Glutamatergic neuron (in vitro differentiated cells): Measurements from ENCODE around the gene HOXA10. TPM values are rescaled to one million over a fixed set of nuclear protein-coding genes. Genes with fewer than 3 reads are reported as not detected.
A peak's percentile ranks its signal among the peaks of the same experiment; 100 is the strongest.

Experiments used
- DNase-seq: peaks from one replicate; pipeline ENCODE4 v3.0.0; 2022
- H3K27ac Mint-ChIP-seq: one replicate; pipeline ENCODE4 v1.8.0; 2020; ENCODE audit warnings: mild to moderate bottlenecking, mixed read lengths, inconsistent platforms; ENCODE audit not compliant: unreplicated experiment
- H3K27me3 Mint-ChIP-seq: one replicate; pipeline ENCODE4 v1.8.0; 2020; ENCODE audit warnings: mild to moderate bottlenecking, moderate library complexity, mixed read lengths, inconsistent platforms; ENCODE audit not compliant: unreplicated experiment
- H3K36me3 Mint-ChIP-seq: one replicate; pipeline ENCODE4 v1.8.0; 2020; ENCODE audit warnings: mild to moderate bottlenecking, mixed read lengths, inconsistent platforms; ENCODE audit not compliant: unreplicated experiment
- H3K4me1 Mint-ChIP-seq: one replicate; pipeline ENCODE4 v1.8.0; 2020; ENCODE audit warnings: mild to moderate bottlenecking, low read depth, mixed read lengths, inconsistent platforms; ENCODE audit not compliant: unreplicated experiment
- H3K4me3 Mint-ChIP-seq: one replicate; pipeline ENCODE4 v1.8.0; 2020; ENCODE audit warnings: mild to moderate bottlenecking, mixed read lengths, inconsistent platforms; ENCODE audit not compliant: unreplicated experiment
- H3K9me3 Mint-ChIP-seq: one replicate; pipeline ENCODE4 v1.8.0; 2020; ENCODE audit warnings: mild to moderate bottlenecking, moderate library complexity, mixed read lengths, inconsistent platforms; ENCODE audit not compliant: unreplicated experiment
- total RNA-seq: library from RNA; stranded (reverse); fragmentation: NEBNext Ultra II Directional; extraction: Animal tissue kit (Norgen Biotek cat#: 25700); gene quantifications from one replicate; pipeline ENCODE4 v1.2.1, GENCODE V29; 2021; ENCODE audit not compliant: unreplicated experiment
- TF ChIP-seq, protein P1 (sequence below): fragments of 200-600 bp; sonication (generic); IDR thresholded peaks from one replicate; pipeline ENCODE4 v1.5.0; 2021; ENCODE audit not compliant: partially characterized antibody, unreplicated experiment

Gene HOXA10
- total RNA-seq, 1 donor from 2014 or later = not detected

GRCh38 chr7:27168265-27168947 lies 5.7 kb downstream of the HOXA10 start:
- Mint-ChIP-seq H3K4me1 (peaks cover 2% of the 10 kb centered on the region), H3K36me3 (peaks cover 4% of the 10 kb centered on the region), H3K4me3 (peak overlapping the region; percentile 5), H3K27ac (no peak overlapping the region), H3K27me3 (peaks cover 49% of the 10 kb centered on the region), H3K9me3 (peaks cover 20% of the 10 kb centered on the region)
- DNase-seq = peak; percentile 48
- TF ChIP-seq, protein P1, sequence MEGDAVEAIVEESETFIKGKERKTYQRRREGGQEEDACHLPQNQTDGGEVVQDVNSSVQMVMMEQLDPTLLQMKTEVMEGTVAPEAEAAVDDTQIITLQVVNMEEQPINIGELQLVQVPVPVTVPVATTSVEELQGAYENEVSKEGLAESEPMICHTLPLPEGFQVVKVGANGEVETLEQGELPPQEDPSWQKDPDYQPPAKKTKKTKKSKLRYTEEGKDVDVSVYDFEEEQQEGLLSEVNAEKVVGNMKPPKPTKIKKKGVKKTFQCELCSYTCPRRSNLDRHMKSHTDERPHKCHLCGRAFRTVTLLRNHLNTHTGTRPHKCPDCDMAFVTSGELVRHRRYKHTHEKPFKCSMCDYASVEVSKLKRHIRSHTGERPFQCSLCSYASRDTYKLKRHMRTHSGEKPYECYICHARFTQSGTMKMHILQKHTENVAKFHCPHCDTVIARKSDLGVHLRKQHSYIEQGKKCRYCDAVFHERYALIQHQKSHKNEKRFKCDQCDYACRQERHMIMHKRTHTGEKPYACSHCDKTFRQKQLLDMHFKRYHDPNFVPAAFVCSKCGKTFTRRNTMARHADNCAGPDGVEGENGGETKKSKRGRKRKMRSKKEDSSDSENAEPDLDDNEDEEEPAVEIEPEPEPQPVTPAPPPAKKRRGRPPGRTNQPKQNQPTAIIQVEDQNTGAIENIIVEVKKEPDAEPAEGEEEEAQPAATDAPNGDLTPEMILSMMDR = no peak

DNA sequence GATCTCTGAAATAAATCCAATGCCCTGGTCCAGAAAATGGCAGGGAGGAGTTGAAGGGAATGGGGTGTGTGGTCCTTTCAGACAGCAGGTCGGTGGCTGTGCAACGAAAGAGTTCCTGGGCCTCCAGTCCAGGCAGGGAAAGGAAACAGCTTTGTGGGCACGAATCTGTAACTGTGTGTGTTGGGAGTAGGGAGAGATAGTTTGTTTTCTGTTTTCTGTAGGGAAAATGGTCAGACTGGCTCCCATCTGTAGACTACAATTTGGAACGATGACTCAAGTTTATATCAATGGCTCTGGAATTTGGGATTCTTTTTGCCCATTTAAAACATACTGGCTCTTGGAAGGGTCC lies 6.2 kb downstream of the HOXA10 start:
- peak; percentile 8 for DNase-seq
- H3K36me3 Mint-ChIP-seq = peaks cover 4% of the 10 kb centered on the region
- H3K9me3 Mint-ChIP-seq = peaks cover 20% of the 10 kb centered on the region
- peaks cover 51% of the 10 kb centered on the region for H3K27me3 Mint-ChIP-seq
- H3K4me1 Mint-ChIP-seq = peaks cover 2% of the 10 kb centered on the region
- TF ChIP-seq, protein P1 = no peak
- H3K27ac Mint-ChIP-seq = no peak overlapping the region
- H3K4me3 Mint-ChIP-seq = no peak overlapping the region

GRCh38 chr7:27166531-27167505 lies 7.3 kb downstream of the HOXA10 start:
- peak; percentile 9 for DNase-seq
- Mint-ChIP-seq H3K4me3 (no peak overlapping the region), H3K27ac (no peak overlapping the region), H3K9me3 (peaks cover 20% of the 10 kb centered on the region), H3K36me3 (peaks cover 4% of the 10 kb centered on the region), H3K27me3 (peaks cover 48% of the 10 kb centered on the region), H3K4me1 (peaks cover 2% of the 10 kb centered on the region)
- TF ChIP-seq, protein P1 = no peak

DNA sequence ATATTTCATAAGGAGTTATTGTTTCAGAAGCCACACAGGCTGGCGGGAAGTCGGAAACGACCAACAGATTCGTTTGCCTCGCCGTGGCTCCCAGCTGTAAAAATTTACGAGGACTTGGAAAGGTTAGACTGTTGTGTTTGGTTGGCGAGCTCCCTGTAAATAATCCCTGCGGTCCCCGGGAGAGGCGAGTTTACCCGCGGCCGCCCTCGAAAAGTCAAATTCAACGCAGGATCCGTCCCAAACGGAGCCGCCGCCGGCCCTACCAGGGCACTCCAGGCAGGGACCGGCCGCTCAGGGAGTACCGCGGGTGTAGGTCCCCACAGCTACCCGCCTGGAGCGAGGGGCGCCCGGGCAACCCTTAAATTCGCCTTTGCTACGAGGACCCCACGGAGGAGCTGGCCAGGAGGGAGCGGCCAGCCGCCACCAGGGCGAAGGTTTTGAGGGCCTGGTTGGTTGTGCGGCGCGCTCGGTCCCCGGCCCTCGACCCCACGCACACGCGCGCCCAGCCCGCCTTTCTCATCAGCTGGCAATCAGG lies 8.1 kb downstream of the HOXA10 start:
- DNase-seq = peak; percentile 25
- Mint-ChIP-seq H3K27ac (no peak overlapping the region), H3K36me3 (peaks cover 4% of the 10 kb centered on the region), H3K9me3 (peaks cover 17% of the 10 kb centered on the region), H3K27me3 (peaks cover 44% of the 10 kb centered on the region), H3K4me3 (no peak overlapping the region), H3K4me1 (peaks cover 2% of the 10 kb centered on the region)
- TF ChIP-seq, protein P1 = no peak
